AG10803 (cell line): ENCODE data around the gene SLC7A10.

Experiments used
- DNase-seq: peaks from one replicate; pipeline ENCODE4 v3.0.0; 2010; ENCODE audit warnings: low read depth
- H3K4me3 ChIP-seq: 2 replicates; pipeline ENCODE4 v1.5.1; 2011; ENCODE audit warnings: mild to moderate bottlenecking, low read length, control low read depth
- TF ChIP-seq, protein P1 (sequence below): conservative IDR thresholded peaks from 2 replicates; pipeline ENCODE4 v1.5.1; 2011; ENCODE audit warnings: mild to moderate bottlenecking, low read length, control low read depth, inconsistent platforms

Gene SLC7A10

DNA sequence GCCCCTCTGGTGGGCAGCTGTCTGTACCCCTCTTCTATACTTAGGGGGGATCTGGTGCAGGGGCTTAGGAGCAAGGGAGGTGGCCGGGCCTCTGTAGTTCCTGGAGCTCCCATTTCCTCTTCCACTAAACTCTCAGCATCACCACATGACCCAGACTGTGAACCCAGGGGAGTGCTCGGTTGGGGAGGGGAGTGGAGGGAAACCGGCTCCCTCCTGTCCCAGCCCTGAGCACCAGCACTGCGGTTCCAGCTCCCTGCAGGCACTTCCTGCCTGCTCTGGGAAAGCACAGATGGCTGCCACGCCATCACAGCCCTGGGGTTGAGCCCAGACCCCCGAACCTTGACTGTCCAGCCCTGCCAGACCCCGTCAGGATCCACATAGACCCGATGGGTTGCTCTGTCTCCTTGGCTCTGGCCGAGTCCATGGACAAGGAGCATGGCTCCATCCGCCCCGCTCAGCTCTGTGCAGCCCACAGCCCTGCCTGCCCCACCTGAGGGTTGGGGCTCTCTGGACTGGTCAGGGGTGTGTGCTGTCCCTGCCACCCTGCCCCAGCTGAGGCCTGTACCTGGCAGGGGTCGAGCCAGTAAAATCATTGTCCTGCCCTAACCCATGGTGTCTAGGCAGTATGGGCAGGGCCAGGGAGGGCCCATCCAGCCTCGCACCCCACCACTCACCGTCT is 36.0 kb upstream of the SLC7A10 start:
- no peak overlapping the region for H3K4me3 ChIP-seq
- DNase-seq: no peak

DNA sequence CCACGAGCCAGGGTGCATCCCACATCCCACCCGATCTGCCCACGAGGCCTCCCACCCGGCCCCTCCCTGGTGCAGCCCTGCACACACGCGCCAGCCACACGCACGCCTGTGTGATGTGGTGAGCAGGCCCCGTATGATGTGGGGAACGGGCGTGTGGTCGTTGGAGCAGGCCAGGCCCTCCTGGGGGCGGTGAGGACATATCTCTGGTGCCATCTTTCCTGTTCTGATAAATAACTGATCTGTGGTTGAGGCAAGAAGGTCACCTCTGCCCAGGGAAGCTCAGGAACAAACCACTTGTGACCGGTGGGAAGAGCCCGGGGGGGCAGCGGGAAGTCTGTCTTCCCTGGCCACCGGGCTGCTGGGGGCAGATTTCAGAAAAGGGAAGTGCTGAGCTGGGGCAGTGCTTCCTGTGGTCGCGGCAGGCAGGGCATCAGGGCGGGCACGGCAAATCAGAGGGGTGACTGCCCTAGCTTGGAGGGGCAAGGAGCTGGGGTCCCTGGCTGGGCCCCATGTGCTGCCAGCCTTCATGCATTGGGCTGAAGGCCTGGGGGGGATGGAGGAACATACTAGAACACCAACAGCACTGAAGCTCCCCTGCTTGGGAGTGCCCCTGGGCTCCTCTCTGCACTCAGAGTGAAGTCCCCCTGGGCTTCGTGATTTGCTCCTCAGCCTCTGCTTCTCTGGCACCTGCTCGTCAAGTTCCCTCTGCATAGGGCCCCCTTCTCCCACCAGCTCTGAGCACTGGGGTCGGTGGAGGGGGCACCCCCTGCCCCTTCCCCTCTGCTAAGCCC is 35.2 kb upstream of the SLC7A10 start:
- TF ChIP-seq, protein P1, sequence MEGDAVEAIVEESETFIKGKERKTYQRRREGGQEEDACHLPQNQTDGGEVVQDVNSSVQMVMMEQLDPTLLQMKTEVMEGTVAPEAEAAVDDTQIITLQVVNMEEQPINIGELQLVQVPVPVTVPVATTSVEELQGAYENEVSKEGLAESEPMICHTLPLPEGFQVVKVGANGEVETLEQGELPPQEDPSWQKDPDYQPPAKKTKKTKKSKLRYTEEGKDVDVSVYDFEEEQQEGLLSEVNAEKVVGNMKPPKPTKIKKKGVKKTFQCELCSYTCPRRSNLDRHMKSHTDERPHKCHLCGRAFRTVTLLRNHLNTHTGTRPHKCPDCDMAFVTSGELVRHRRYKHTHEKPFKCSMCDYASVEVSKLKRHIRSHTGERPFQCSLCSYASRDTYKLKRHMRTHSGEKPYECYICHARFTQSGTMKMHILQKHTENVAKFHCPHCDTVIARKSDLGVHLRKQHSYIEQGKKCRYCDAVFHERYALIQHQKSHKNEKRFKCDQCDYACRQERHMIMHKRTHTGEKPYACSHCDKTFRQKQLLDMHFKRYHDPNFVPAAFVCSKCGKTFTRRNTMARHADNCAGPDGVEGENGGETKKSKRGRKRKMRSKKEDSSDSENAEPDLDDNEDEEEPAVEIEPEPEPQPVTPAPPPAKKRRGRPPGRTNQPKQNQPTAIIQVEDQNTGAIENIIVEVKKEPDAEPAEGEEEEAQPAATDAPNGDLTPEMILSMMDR: no peak
- no peak for DNase-seq
- H3K4me3 ChIP-seq: no peak overlapping the region

More for the DNA sequence above, 36.0 kb upstream of the SLC7A10 start:
- TF ChIP-seq, protein P1: no peak

DNA sequence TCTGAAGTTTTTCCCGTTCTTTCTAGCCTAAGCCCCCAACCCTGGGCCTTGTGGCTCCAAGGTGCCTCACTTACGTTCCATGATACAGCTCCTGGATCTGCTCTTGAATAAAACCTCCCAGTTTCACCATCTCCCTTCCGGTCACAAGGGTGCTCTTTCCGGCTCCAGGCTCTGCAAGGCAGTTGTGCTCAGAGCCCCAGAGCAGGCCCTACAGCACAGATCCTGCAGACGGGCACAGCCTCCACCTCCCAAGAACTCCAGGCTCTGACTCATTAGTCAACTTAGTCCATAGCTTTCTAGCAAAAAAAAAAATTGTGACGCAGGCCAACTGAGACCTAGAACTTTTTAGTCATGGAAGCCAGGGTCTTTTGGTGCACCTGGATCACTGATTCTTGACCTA is 33.9 kb upstream of the SLC7A10 start:
- no peak overlapping the region for H3K4me3 ChIP-seq
- no peak for DNase-seq
- TF ChIP-seq, protein P1: no peak

DNA sequence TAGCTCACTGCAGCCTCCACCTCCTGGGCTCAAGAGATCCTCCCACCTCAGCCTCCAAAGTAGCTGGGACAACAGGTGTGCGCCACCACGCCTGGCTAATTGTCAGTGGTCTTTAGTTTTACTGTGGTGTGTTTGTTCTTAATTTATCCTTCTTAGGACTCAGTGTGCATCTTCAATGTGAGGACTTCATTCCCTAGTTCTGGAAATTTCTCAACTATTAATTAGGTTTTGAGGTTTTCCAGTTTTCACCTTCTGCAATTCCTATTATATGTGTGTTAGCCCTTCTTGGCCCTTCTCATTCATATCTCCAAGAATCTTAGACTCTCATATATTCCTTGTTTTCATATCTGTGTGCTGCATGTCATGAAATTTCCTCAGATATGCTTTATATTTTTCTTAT is 32.2 kb upstream of the SLC7A10 start:
- no peak overlapping the region for H3K4me3 ChIP-seq
- no peak for DNase-seq

DNA sequence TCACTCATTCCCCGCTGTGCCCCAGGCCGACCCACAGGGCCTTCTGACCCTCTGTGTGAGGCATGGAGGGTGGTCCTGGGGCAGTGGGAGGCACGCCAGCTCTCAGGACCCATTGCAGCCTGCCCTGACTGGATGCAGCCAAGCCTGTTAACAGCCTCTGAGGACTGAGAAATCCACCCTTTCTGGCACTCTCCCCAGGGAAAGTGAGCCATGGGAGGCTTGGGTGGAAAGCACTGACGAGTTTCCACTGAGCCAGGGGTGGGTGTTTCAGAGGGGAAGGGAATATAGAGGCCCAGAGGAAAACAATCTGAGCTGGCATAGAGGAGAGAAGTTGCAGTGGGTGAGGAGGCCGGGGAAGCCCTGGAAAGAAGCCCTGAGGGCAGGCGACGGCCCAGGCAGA is 30.6 kb upstream of the SLC7A10 start:
- no peak for DNase-seq
- TF ChIP-seq, protein P1: no peak
- H3K4me3 ChIP-seq: no peak overlapping the region

More for the DNA sequence above, 32.2 kb upstream of the SLC7A10 start:
- TF ChIP-seq, protein P1: no peak

DNA sequence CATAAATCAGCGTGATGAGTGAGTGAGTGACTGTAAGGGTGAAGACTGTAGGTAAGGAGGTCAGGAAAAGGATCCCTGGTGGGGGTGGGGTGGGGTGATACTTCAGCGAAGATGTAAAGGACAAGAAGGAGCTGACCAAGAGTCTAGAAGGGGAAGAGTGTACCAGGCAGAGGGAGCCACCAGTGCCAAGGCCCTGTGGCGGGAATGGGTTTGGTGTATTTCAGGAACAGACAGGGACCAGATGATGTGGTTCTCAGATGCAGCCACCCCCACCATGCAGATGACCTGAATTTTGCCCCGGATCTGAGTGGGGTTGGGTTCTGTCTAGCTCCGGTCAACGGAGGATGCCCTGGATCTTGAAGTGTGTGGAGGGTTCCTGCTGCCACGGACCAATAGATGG is 30.1 kb upstream of the SLC7A10 start:
- no peak for DNase-seq
- H3K4me3 ChIP-seq: no peak overlapping the region
- TF ChIP-seq, protein P1: no peak

DNA sequence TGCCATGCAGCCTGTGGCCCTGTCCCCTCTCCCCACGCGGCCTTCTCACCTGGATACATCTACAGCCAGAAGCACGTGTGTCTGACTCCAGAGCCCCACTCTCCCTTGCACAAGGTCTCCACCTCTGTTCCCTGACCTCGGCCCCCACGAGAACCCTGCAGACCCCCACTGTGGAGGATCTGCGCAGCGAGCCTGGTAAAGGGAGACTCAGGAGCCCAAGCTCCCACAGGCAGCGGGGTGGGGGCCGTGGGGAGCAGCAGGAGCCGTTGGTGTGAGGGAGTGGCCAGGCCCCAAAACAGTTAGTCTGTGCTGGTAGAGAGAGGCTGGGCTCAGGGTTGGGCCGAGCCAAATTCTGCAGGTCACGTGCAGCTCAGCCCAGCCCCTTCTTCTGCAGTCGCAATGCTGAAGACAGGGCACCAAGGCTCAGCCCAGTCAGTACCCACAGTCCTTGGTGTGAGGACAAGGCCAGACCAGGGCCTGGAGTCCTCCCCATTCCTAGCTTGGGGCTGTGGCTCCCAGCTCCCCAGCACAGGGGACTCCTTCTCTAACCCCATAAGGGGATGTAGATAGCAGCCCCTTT is 28.7 kb upstream of the SLC7A10 start:
- H3K4me3 ChIP-seq: no peak overlapping the region
- no peak for DNase-seq
- TF ChIP-seq, protein P1: no peak
